MM.1S (cell line): ENCODE measurements around the gene LPA.

Source experiments
- CTCF ChIP-seq: fragments of 300-600 bp; sonication (generic); IDR thresholded peaks from 2 replicates; pipeline ENCODE4 v1.5.1; 2016; ENCODE audit warnings: antibody characterized with exemption, low read length, mixed read lengths
- EZH2 ChIP-seq: fragments of 300-600 bp; sonication (generic); optimal IDR thresholded peaks from 2 replicates; pipeline ENCODE3; 2017; ENCODE audit warnings: low read depth, mild to moderate bottlenecking, antibody characterized with exemption, low read length, mixed read lengths
- EZH2phosphoT487 ChIP-seq: fragments of 300-600 bp; sonication (generic); IDR thresholded peaks from 2 replicates; pipeline ENCODE4 v1.6.1; 2018; ENCODE audit warnings: antibody characterized with exemption, low read length

- TF ChIP-seq CTCF: no peak
- no peak for TF ChIP-seq EZH2
- no peak for TF ChIP-seq EZH2phosphoT487
Measured at GRCh38 chr6:160535270-160535669, 128.8 kb downstream of the LPA start.
